DOHH2 (cell line): ENCODE measurements around the gene LIMS2.

Source experiments
- H3F3A ChIP-seq: fragments of 200-600 bp; sonication (generic), shearing (Covaris generic); 2 replicates; pipeline ENCODE4 v1.6.0; 2016; ENCODE audit warnings: antibody characterized with exemption, mild to moderate bottlenecking; ENCODE audit not compliant: control insufficient read depth, insufficient read depth
- H3K27ac ChIP-seq: fragments of 200-600 bp; sonication (generic); 2 replicates; pipeline ENCODE4 v1.5.1; 2014; ENCODE audit warnings: low read depth, mild to moderate bottlenecking, low read length, moderate library complexity
- H3K27me3 ChIP-seq: fragments of 200-600 bp; sonication (generic); 2 replicates; pipeline ENCODE4 v1.6.1; 2014; ENCODE audit warnings: mild to moderate bottlenecking, low read length, mixed read lengths; ENCODE audit not compliant: control insufficient read depth
- H3K36me3 ChIP-seq: fragments of 200-600 bp; sonication (generic); 2 replicates; pipeline ENCODE4 v1.6.1; 2014; ENCODE audit warnings: mild to moderate bottlenecking, low read length, moderate library complexity, mixed read lengths; ENCODE audit not compliant: control insufficient read depth
- H3K4me1 ChIP-seq: fragments of 200-600 bp; sonication (generic); 2 replicates; pipeline ENCODE4 v1.6.1; 2014; ENCODE audit warnings: mild to moderate bottlenecking, low read length, mixed read lengths; ENCODE audit not compliant: control insufficient read depth
- H3K4me2 ChIP-seq: fragments of 200-600 bp; sonication (generic); 2 replicates; pipeline ENCODE4 v1.6.0; 2014; ENCODE audit warnings: mild to moderate bottlenecking, low read length, moderate library complexity
- H3K4me3 ChIP-seq: fragments of 200-600 bp; sonication (generic); 2 replicates; pipeline ENCODE4 v1.5.1; 2014; ENCODE audit warnings: mild to moderate bottlenecking, low read length, mixed read lengths
- H3K79me2 ChIP-seq: fragments of 200-600 bp; sonication (generic); 2 replicates; pipeline ENCODE4 v1.6.1; 2014; ENCODE audit warnings: mild to moderate bottlenecking, low read length, mixed read lengths; ENCODE audit not compliant: control insufficient read depth
- H3K9me2 ChIP-seq: fragments of 200-600 bp; sonication (generic); replicated peaks from 2 replicates; pipeline ENCODE4 v1.6.1; 2014; ENCODE audit warnings: mild to moderate bottlenecking, low read length, mixed read lengths; ENCODE audit not compliant: control insufficient read depth
- H3K9me3 ChIP-seq: fragments of 200-600 bp; sonication (generic); 2 replicates; pipeline ENCODE4 v1.6.1; 2014; ENCODE audit warnings: antibody characterized with exemption, low read length, mixed read lengths; ENCODE audit not compliant: control insufficient read depth, insufficient read depth
- H4K20me1 ChIP-seq: fragments of 200-600 bp; sonication (generic); 2 replicates; pipeline ENCODE4 v1.6.0; 2014; ENCODE audit warnings: low read depth, mild to moderate bottlenecking, antibody characterized with exemption, low read length, moderate library complexity; ENCODE audit not compliant: control insufficient read depth, insufficient read depth
- EZH2phosphoT487 ChIP-seq: fragments of 200-600 bp; sonication (generic); IDR thresholded peaks from 2 replicates; pipeline ENCODE4 v1.6.1; 2017; ENCODE audit warnings: borderline replicate concordance, mild to moderate bottlenecking, antibody characterized with exemption, low read length, moderate library complexity, mixed read lengths
- TF ChIP-seq, protein P1 (sequence below): fragments of 200-600 bp; sonication (generic); IDR thresholded peaks from one replicate; pipeline ENCODE4 v1.5.1; 2014; ENCODE audit warnings: antibody characterized with exemption, mild to moderate bottlenecking, low read depth, low read length; ENCODE audit not compliant: poor library complexity, severe bottlenecking

Gene LIMS2

GRCh38 chr2:127598711-127599110, 76.6 kb downstream of the LIMS2 start:
- H3K36me3 ChIP-seq, result no peaks in the 10 kb centered on the region
- 0 out of 2 replicates have a peak, but pooled peaks cover 3% of the 10 kb centered on the region for H3K9me3 ChIP-seq
- H3K4me3 ChIP-seq, result no peak overlapping the region
- no peaks in the 10 kb centered on the region for H3K79me2 ChIP-seq
- no peaks in the 10 kb centered on the region for H4K20me1 ChIP-seq
- peaks cover 6% of the 10 kb centered on the region; the same call in 1 of the 2 replicates for H3K27me3 ChIP-seq
- H3K27ac ChIP-seq, result no peak overlapping the region
- no peaks in the 10 kb centered on the region for H3K9me2 ChIP-seq
- TF ChIP-seq, protein P1, sequence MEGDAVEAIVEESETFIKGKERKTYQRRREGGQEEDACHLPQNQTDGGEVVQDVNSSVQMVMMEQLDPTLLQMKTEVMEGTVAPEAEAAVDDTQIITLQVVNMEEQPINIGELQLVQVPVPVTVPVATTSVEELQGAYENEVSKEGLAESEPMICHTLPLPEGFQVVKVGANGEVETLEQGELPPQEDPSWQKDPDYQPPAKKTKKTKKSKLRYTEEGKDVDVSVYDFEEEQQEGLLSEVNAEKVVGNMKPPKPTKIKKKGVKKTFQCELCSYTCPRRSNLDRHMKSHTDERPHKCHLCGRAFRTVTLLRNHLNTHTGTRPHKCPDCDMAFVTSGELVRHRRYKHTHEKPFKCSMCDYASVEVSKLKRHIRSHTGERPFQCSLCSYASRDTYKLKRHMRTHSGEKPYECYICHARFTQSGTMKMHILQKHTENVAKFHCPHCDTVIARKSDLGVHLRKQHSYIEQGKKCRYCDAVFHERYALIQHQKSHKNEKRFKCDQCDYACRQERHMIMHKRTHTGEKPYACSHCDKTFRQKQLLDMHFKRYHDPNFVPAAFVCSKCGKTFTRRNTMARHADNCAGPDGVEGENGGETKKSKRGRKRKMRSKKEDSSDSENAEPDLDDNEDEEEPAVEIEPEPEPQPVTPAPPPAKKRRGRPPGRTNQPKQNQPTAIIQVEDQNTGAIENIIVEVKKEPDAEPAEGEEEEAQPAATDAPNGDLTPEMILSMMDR, result no peak
- no peak for TF ChIP-seq EZH2phosphoT487
- H3K4me2 ChIP-seq, result no peak overlapping the region
- peaks cover 9% of the 10 kb centered on the region for H3K4me1 ChIP-seq
- no peaks in the 10 kb centered on the region for H3F3A ChIP-seq

DNA sequence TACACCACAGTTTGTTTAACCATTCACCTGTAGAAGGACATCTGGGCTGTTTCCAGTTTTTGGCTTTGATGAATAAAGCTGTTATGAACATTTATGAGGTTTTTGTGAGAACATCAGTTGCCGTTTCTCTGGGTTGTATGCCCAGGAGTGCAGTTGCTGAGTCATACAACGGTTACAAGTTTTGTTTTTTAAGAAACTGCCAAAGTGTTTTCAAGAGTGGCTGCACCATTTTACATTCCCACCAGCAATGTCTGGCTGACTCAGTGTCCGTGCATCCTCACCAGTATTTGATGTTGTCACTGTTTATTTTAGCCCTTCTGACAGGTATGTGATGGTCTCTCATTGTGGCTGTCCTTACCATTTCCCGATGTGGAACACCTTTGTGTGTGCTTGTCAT, 77.3 kb downstream of the LIMS2 start:
- 0 out of 2 replicates have a peak, but pooled peaks cover under 1% of the 10 kb centered on the region for H3K9me3 ChIP-seq
- H3K79me2 ChIP-seq, result no peaks in the 10 kb centered on the region
- no peak overlapping the region for H3K27ac ChIP-seq
- H4K20me1 ChIP-seq, result no peaks in the 10 kb centered on the region
- no peak overlapping the region for H3K4me2 ChIP-seq
- H3K9me2 ChIP-seq, result no peaks in the 10 kb centered on the region
- TF ChIP-seq, protein P1, result no peak
- no peak for TF ChIP-seq EZH2phosphoT487
- no peak overlapping the region for H3K4me3 ChIP-seq
- H3K27me3 ChIP-seq, result peaks cover 6% of the 10 kb centered on the region; the same call in 1 of the 2 replicates
- no peaks in the 10 kb centered on the region for H3F3A ChIP-seq
- peaks cover 9% of the 10 kb centered on the region for H3K4me1 ChIP-seq
- H3K36me3 ChIP-seq, result no peaks in the 10 kb centered on the region

DNA sequence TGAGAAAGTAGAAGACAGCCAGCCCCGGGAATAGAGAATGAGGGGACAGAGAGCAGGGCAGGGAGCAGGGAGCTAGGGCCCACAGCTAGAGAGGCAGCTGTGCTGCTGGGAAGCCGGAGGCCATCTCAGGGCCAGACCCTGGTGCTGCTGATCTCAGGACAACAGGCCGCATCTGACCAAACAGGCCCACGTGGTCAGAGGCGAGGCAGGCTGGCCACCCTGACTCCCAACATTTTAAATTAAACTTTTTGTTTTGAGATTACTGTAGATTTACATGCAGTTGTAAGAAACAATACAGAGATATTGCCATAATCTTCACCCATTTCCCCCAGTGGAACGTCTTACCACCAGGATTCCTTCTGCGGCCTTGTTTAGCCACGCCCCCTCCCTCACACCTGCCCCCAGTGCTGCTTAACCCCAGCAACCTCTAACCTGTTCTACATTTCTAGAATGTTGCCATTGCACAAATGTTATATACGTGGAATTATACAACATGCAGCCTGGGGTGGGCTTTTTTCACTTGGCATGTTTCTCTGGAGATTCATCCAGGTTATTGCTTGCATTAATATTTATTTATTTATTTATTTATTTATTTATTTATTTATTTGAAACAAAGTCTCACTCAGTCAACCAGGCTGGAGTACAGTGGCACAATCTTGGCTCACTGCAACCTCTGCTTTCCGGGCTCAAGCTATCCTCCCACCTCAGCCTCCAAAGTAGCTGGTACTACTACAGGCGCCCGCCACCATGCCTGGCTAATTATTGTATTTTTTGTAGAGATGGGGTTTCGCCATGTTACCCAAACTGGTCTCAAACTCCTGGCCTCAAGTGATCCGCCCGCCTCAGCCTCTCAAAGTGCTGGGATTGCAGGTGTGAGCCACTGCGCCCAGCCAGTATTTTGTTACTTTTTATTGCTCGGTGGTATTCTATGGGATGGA, 78.0 kb downstream of the LIMS2 start:
- Histone ChIP-seq H4K20me1 (no peaks in the 10 kb centered on the region), H3K36me3 (no peaks in the 10 kb centered on the region), H3K4me1 (peaks cover 9% of the 10 kb centered on the region), H3K9me3 (no peaks in the 10 kb centered on the region), H3K4me3 (no peak overlapping the region), H3K79me2 (no peaks in the 10 kb centered on the region), H3K9me2 (no peaks in the 10 kb centered on the region), H3K4me2 (no peak overlapping the region), H3K27ac (no peak overlapping the region), H3K27me3 (peaks cover 6% of the 10 kb centered on the region; the same call in 1 of the 2 replicates), H3F3A (no peaks in the 10 kb centered on the region)
- TF ChIP-seq EZH2phosphoT487, result no peak
- TF ChIP-seq, protein P1, result no peak
